GM12878 (cell line): ENCODE results near the gene SLTM. TPM values are rescaled to one million over a fixed set of nuclear protein-coding genes. Genes with fewer than 3 reads are reported as not detected.

Experiments used
- ATAC-seq: fragments of 200-7000 bp; cut with Tn5 transposase; 3 replicates; pipeline ENCODE4 v1.9.1; 2020; ENCODE audit warnings: mild to moderate bottlenecking, moderate library complexity
- BruUV-seq: library from RNA; stranded (reverse); fragments of 400-500 nt; replicated peaks from 2 replicates; lab custom pipeline; 2021; lab: Mats Ljungman, UMichigan
- CTCF ChIA-PET: fragments of 300-600 bp; sonication (Branson Sonifier 250); formaldehyde crosslinking; extraction: SDS; loops from one replicate; lab custom pipeline; 2021; ENCODE audit warnings: inconsistent platforms; lab: Yijun Ruan, JAX
- POLR2A ChIA-PET: fragments of 350-600 bp; formaldehyde crosslinking; extraction: SDS; loops from one replicate; lab custom pipeline; 2021; ENCODE audit warnings: inconsistent platforms; lab: Charles Lee
- RAD21 ChIA-PET: fragments of 300-600 bp; sonication (Branson Sonifier 250); formaldehyde crosslinking; loops from one replicate; lab custom pipeline; 2023; ENCODE audit warnings: antibody characterized with exemption; ENCODE audit not compliant: unreplicated experiment; lab: Charles Lee
- SMC1A ChIA-PET: fragments of 300-600 bp; sonication (Branson Sonifier 250); formaldehyde crosslinking; loops from one replicate; lab custom pipeline; 2023; ENCODE audit not compliant: unreplicated experiment, uncharacterized antibody; lab: Charles Lee
- DNase-seq: peaks from one replicate; pipeline ENCODE4 v3.0.0-alpha.2; 2011; ENCODE audit warnings: low read depth, low spot score
- FAIRE-seq: peaks from 3 replicates; lab custom pipeline; 2011; peaks lifted over from hg19 to GRCh38; lab: Jason Lieb, UNC
- H2AFZ ChIP-seq: 2 replicates; pipeline ENCODE4 v1.6.0; 2011; ENCODE audit warnings: low read depth, low read length, control low read depth; ENCODE audit not compliant: control insufficient read depth
- H3K27ac ChIP-seq: 2 replicates; pipeline ENCODE4 v1.5.1; 2011; ENCODE audit warnings: control low read depth; ENCODE audit not compliant: control insufficient read depth, insufficient read depth
- H3K27me3 ChIP-seq, 2 experiments: replicated peaks in 1 of 2; 2 replicates each; pipeline versions ENCODE4 v1.6.0 to v1.6.1; 2011; ENCODE audit warnings: low read length in 1 of 2; ENCODE audit not compliant: control insufficient read depth in 2 of 2, insufficient read depth in 2 of 2
- H3K36me3 ChIP-seq, 2 experiments: 2 replicates each; pipeline ENCODE4 v1.5.1; 2011; ENCODE audit warnings: low read length in 1 of 2; ENCODE audit not compliant: control insufficient read depth in 2 of 2, insufficient read depth in 2 of 2
- H3K4me1 ChIP-seq: 2 replicates; pipeline ENCODE4 v1.6.1; 2011; ENCODE audit warnings: mild to moderate bottlenecking, low read length, moderate library complexity, mixed read lengths; ENCODE audit not compliant: control insufficient read depth, insufficient read depth
- H3K4me2 ChIP-seq: 2 replicates; pipeline ENCODE4 v1.6.0; 2011; ENCODE audit warnings: control low read depth; ENCODE audit not compliant: control insufficient read depth, insufficient read depth
- H3K4me3 ChIP-seq: fragments of 200-600 bp; sonication (generic); 2 replicates; pipeline ENCODE4 v1.5.1; 2016
- H3K79me2 ChIP-seq: 2 replicates; pipeline ENCODE4 v1.6.0; 2011; ENCODE audit warnings: low read length; ENCODE audit not compliant: control insufficient read depth, insufficient read depth
- H3K9ac ChIP-seq: 2 replicates; pipeline ENCODE4 v1.8.0; 2011; ENCODE audit warnings: low read length, control low read depth, mixed read lengths; ENCODE audit not compliant: control insufficient read depth, insufficient read depth
- H3K9me3 ChIP-seq: replicated peaks from 3 replicates; pipeline ENCODE4 v1.5.1; 2011; ENCODE audit warnings: mild to moderate bottlenecking, low read length; ENCODE audit not compliant: control insufficient read depth, insufficient read depth
- H4K20me1 ChIP-seq: 2 replicates; pipeline ENCODE4 v1.6.0; 2011; ENCODE audit not compliant: control insufficient read depth, insufficient read depth
- HCFC1 ChIP-seq: fragments of 150-350 bp; IDR thresholded peaks from 2 replicates; pipeline ENCODE4 v1.6.1; 2014; ENCODE audit warnings: low read length
- NFXL1 ChIP-seq: fragments of 450-650 bp; IDR thresholded peaks from 2 replicates; pipeline ENCODE4 v1.6.1; 2017; ENCODE audit warnings: antibody characterized with exemption, mild to moderate bottlenecking, borderline replicate concordance
- NFYA ChIP-seq: IDR thresholded peaks from 2 replicates; pipeline ENCODE4 v1.6.1; 2011; ENCODE audit warnings: low read depth, mild to moderate bottlenecking, low read length, improper control_type of control experiment, borderline replicate concordance
- SPI1 ChIP-seq: IDR thresholded peaks from 2 replicates; pipeline ENCODE4 v1.6.1; 2011; ENCODE audit warnings: low read depth, mild to moderate bottlenecking, low read length, moderate library complexity, borderline replicate concordance; ENCODE audit not compliant: insufficient read depth
- SUZ12 ChIP-seq: fragments of 200-600 bp; sonication (generic); IDR thresholded peaks from one replicate; pipeline ENCODE4 v1.6.1; 2018; ENCODE audit warnings: antibody characterized with exemption, mild to moderate bottlenecking; ENCODE audit not compliant: unreplicated experiment
- TCF7 ChIP-seq: IDR thresholded peaks from 2 replicates; pipeline ENCODE4 v1.6.1; 2014; ENCODE audit warnings: antibody characterized with exemption, borderline replicate concordance
- in situ Hi-C: fragments of 300-500 bp; cut with MboI; formaldehyde crosslinking; loops from 9 replicates; pipeline ENCODE4 v1.14.3; 2018; ENCODE audit warnings: mixed read lengths
- intact Hi-C: fragments of 100-400 bp; cut with micrococcal nuclease; formaldehyde crosslinking; loops from one replicate; pipeline ENCODE4 v1.14.2; 2022; ENCODE audit not compliant: unreplicated experiment
- polyA plus RNA-seq, 11 experiments: library from polyadenylated mRNA; depleted of rRNA in 4 of 11; unstranded in 6 of 11; stranded (reverse) in 5 of 11; fragments of >200 nt; fragmentation: Nextera tagmentation in 4 of 11; fragmentation: Illumina TruSeq in 1 of 11; extraction: Ambion mirVana in 4 of 11; extraction: Trizol in 1 of 11; gene quantifications; 1 replicate in 1 of 11; 2 replicates in 10 of 11; pipeline versions ENCODE4 v1.2.1 to v1.2.3, GENCODE V29; 2011 to 2016; ENCODE audit warnings: inconsistent platforms in 2 of 11, missing spikeins in 2 of 11, low read depth in 1 of 11
- total RNA-seq, 4 experiments: library from RNA; depleted of rRNA in 3 of 4; stranded (reverse); fragments of >200 nt in 3 of 4; fragmentation: Illumina TruSeq in 1 of 4; extraction: Trizol in 1 of 4; gene quantifications; 2 replicates each; pipeline versions ENCODE4 v1.2.1 to v1.2.3, GENCODE V29; 2013 to 2021
- TF ChIP-seq, protein P1 (sequence below): IDR thresholded peaks from 2 replicates; pipeline ENCODE4 v1.6.1; 2012; ENCODE audit warnings: mild to moderate bottlenecking, low read depth, low read length
- TF ChIP-seq, protein P2 (sequence below): IDR thresholded peaks from 2 replicates; pipeline ENCODE4 v1.6.1; 2012; ENCODE audit warnings: low read depth, low read length, improper control_type of control experiment

The SLTM gene
- total and polyA plus RNA-seq, 10 of the 15 experiments (the other 5 are each of a cell fraction or from before 2014, with no cell fraction given) = 50.5 to 152 (median 90.9) TPM

- TF ChIP-seq, protein P1, sequence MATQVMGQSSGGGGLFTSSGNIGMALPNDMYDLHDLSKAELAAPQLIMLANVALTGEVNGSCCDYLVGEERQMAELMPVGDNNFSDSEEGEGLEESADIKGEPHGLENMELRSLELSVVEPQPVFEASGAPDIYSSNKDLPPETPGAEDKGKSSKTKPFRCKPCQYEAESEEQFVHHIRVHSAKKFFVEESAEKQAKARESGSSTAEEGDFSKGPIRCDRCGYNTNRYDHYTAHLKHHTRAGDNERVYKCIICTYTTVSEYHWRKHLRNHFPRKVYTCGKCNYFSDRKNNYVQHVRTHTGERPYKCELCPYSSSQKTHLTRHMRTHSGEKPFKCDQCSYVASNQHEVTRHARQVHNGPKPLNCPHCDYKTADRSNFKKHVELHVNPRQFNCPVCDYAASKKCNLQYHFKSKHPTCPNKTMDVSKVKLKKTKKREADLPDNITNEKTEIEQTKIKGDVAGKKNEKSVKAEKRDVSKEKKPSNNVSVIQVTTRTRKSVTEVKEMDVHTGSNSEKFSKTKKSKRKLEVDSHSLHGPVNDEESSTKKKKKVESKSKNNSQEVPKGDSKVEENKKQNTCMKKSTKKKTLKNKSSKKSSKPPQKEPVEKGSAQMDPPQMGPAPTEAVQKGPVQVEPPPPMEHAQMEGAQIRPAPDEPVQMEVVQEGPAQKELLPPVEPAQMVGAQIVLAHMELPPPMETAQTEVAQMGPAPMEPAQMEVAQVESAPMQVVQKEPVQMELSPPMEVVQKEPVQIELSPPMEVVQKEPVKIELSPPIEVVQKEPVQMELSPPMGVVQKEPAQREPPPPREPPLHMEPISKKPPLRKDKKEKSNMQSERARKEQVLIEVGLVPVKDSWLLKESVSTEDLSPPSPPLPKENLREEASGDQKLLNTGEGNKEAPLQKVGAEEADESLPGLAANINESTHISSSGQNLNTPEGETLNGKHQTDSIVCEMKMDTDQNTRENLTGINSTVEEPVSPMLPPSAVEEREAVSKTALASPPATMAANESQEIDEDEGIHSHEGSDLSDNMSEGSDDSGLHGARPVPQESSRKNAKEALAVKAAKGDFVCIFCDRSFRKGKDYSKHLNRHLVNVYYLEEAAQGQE = no peak
- TF ChIP-seq SUZ12 (no peak), NFYA (no peak)
Observed at GRCh38 chr15:58980351-58980939, 47.0 kb upstream of the SLTM start (continued).

DNA sequence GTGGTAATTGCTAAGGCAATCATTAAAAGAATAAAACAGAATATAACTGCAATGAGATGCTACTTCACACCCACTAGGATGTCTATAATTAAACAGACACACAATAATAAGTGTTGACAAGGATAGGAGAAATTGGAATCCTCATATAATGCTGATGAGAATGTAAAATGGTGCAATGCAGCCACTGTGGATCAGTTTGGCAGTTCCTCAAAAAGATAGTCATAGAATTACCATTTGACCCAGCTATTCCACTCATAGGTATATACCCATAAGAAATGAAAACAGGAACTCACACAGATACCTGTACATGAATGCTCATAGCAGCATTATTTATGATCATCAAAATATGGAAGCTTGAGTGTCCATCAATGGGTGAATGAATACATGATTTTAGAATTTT is 44.4 kb upstream of the SLTM start:
- no peak overlapping the region for H3K9ac ChIP-seq
- no peak overlapping the region for H3K27ac ChIP-seq
- ChIA-PET RAD21 (interaction anchor here (1.5 to 2.9 kb wide), 2 partner anchors 514 to 750 kb away, joined by 3 to 37 read pairs; no protein-coding TSS in a partner anchor), POLR2A (interaction anchor here (0.6 to 1.0 kb wide), 3 partner anchors 9 to 542 kb away, joined by 4 read pairs; no protein-coding TSS in a partner anchor), CTCF (interaction anchor here (0.9 to 2.9 kb wide), 6 partner anchors 21 to 750 kb away, joined by 3 to 22 read pairs (median 5); no protein-coding TSS in a partner anchor), SMC1A (interaction anchor here (1.4 to 2.9 kb wide), 3 partner anchors 78 to 514 kb away, joined by 4 to 23 read pairs (median 12); no protein-coding TSS in a partner anchor)
- H3K36me3 ChIP-seq = no peaks in the 10 kb centered on the region
- FAIRE-seq (no peak), DNase-seq (no peak), ATAC-seq (no peak)
- H3K4me3 ChIP-seq = no peak overlapping the region
- H4K20me1 ChIP-seq = no peaks in the 10 kb centered on the region
- no peak overlapping the region for H3K4me2 ChIP-seq
- no peak overlapping the region for H2AFZ ChIP-seq
- no peaks in the 10 kb centered on the region for H3K27me3 ChIP-seq
- H3K9me3 ChIP-seq = no peaks in the 10 kb centered on the region
- intact Hi-C loops (loop anchor here (2.0 to 5.0 kb wide), 2 partner anchors 127 to 539 kb away; partner anchors contain the start of gene CCNB2), in situ Hi-C loops (no loop called here)
- TF ChIP-seq HCFC1 (no peak), TCF7 (no peak), NFXL1 (no peak), SPI1 (peak; percentile 39; the same call in 1 of the 2 replicates)
- TF ChIP-seq, protein P2, sequence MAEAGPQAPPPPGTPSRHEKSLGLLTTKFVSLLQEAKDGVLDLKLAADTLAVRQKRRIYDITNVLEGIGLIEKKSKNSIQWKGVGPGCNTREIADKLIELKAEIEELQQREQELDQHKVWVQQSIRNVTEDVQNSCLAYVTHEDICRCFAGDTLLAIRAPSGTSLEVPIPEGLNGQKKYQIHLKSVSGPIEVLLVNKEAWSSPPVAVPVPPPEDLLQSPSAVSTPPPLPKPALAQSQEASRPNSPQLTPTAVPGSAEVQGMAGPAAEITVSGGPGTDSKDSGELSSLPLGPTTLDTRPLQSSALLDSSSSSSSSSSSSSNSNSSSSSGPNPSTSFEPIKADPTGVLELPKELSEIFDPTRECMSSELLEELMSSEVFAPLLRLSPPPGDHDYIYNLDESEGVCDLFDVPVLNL = no peak
- peaks cover 39% of the 10 kb centered on the region for H3K4me1 ChIP-seq
- H3K79me2 ChIP-seq = no peaks in the 10 kb centered on the region
- BruUV-seq = no TSS peak
